Daoy (cell line): ENCODE measurements around the gene SPATA31D1. TPM values are rescaled to one million over a fixed set of nuclear protein-coding genes. Genes with fewer than 3 reads are reported as not detected.
A peak's percentile ranks its signal among the peaks of the same experiment; 100 is the strongest.
"Not testable (repeated sequence)": the region's sequence is repeated elsewhere in the genome, so short reads cannot be mapped to it uniquely, and the experiment has no call there.

Experiments
- DNase-seq: peaks from one replicate; pipeline ENCODE4 v3.0.0-alpha.2; 2015; ENCODE audit warnings: low read depth
- total RNA-seq: library from RNA; depleted of rRNA; stranded (reverse); fragments of >200 nt; shearing (Covaris generic); gene quantifications from 2 replicates; pipeline ENCODE4 v1.2.3, GENCODE V29; 2014; rRNA removed

SPATA31D1 gene
- total RNA-seq = 0.03 and 0.06 TPM in 2 replicates

DNA sequence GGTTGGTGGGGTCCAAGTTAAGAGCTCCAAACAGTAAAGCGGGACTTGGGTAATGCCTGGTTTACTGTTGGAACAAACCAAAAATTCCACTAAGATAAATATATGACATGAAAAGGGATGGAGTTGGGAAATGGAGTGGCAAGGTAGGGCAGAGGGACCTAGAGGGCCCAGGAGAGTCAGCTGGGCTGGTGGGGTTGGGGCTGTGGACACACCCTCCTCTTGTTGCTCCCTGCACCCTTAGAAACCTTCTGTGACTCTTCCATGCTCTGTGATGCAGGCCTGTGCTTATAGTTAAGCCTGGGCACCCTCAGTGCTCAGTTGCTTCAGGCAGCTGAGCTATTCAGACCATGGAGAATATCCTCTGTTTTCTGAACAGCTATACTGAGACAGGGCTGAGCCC lies at the start of gene SPATA31D1:
Gene SPATA31D1, plus strand, starts transcription at position 301 of the 400 bp plus-strand sequence. Its CDS starts 47 bp downstream, at position 348.
- DNase-seq = not testable (repeated sequence)

DNA sequence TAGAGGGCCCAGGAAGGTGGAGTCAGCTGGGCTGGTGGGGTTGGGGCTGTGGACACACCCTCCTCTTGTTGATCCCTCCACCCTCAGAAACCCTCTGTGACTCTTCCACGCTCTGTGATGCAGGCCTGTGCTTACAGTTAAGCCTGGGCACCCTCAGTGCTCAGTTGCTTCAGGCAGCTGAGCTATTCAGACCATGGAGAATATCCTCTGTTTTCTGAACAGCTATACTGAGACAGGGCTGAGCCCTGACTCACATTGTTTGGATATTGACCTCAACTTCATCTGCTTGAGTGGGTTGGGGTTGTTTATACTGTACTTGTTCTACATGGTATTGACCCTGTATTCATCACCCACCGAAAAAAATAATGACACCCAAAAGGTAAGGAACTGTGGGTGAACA lies 45.2 kb upstream of the SPATA31D1 start, which contains the start of gene SPATA31D3:
Gene SPATA31D3, plus strand, starts transcription at position 108 of the 400 bp plus-strand sequence. Its CDS starts 86 bp downstream, at position 194.
- not testable (repeated sequence) for DNase-seq

DNA sequence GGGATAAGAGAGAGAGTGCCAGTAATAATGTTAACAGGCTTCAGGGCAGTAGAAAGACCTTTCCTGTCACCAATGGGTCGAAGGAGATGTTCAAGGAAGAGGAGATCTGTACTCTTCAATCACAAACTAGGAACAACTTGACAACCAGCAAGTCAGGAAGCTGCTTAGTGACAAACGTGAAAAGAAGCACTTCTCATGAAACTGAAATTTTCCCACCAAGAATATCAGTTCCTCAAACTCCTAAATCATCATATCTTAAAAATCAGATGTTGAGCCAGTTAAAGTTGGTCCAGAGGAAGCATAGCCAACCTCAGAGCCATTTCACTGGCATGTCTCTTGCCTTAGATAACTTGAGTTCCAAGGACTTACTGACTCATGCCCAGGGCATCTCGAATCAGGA lies 39.9 kb upstream of the SPATA31D1 start:
- not testable (repeated sequence) for DNase-seq

DNA sequence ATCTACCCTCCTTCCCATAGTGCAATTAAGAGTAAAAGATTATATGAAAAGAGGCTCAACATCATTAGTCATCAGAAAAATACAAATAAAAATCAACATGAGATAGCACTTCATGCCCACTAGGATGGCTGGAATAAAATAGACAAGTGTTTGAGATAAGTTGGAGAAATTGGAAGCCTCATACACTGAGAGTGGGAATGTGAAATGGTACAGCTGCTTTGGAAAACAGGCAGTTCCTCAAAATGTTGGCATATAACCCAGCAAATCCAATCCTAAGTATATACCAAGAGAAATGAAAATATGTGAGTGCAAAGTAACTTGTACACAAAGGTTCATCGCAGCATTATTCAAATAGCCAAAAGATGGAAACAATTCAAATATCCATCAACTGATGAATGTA lies 35.5 kb upstream of the SPATA31D1 start:
- DNase-seq = no peak

DNA sequence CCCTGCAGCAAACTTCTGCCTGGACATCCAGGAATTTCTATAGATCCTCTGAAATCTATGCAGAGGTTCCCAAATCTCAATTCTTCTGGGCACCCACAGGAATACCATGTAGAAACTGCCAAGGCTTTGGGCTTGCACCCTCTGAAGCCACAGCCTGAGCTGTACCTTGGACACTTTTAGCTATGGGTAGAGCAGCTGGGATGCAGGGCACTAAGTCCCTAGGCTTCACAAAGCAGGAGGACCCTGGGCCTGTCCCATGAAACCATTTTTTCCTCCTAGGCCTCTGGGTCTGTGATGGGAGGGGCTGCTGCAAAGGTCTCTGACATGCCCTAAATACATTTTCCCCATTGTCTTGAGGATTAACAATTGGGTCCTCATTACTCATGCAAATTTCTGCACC lies 32.9 kb upstream of the SPATA31D1 start:
- DNase-seq = no peak

DNA sequence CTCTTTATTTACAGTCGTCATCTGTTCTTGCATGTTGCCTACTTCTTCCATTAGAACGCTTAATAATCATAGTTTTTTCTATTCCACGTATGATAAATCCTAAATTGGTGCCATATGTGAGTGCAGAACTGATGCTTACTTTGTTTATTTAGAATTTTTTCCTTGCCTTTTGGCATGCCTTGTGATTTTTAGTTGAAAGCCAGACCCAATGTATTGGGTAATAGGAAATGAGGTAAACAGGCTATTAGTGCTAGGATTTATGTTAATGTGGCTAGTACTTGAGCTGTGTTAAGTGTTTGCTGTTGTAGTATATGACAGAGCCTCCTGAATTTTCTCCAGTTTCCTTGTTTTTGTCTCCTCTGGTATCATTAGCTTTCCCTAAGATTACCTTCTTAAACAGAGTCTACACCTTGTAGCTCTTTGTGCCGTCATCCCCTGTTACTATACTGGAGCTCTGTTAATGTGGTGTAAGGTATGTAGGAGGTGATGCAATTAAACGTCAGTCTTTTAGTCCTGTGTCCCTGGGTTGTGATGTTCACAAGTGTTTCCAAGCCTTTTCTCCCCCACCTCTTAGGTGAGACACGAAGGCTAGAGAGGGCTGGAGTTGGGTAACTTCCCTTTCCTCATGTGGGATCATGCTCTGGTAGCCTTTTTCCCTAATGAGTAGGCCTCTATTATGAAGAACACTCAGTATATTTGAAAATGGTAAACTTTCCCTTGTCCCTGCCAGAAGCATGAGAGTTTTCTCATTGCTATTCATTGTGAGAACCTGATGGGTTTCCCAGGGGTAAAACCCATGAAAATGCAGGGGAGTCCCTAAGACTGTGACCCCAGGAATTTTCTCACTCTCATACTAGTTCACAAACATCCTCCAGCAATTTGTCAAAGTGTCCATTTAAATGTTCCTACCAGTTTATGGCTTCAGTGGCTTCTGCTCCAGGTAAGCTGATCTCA lies 24.1 kb upstream of the SPATA31D1 start:
- DNase-seq = no peak

DNA sequence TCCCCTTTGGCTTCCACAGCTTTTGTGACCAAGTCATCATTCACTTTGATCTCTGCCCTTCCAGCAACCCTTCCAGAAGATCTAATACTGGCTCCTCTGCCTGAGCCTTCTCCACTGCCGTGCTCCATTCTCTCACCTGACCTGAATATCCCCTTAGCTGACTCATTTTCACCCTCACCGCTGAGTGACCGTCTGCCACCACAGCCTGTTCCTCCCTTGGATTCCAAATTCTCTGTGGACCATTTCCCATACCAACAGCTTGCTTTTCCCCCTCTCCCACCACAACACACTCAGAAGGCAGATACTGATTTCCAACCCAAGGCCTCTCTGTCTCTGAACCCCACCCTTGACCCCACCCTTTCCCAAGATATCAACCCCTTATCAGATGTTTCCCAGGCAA lies 20.5 kb upstream of the SPATA31D1 start:
- no peak for DNase-seq

DNA sequence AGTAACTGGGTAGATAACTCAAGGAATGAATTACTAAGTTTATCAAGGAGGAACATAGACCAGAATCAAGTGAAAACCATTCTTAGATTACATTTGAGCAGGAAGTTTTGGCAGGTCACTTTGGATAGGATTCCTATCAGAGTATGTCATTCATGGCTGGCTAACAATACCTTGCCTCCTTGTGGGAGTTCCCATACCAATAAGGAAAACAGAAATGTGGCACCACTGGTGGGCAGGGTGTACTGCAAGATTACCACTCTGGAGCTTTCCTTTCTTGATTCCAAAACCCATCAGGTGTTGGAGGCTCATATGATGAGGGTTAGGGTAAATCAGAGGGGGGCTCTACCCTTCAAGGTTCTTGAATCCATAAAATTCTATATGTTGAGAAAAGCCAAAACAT lies 18.6 kb upstream of the SPATA31D1 start:
- no peak for DNase-seq

DNA sequence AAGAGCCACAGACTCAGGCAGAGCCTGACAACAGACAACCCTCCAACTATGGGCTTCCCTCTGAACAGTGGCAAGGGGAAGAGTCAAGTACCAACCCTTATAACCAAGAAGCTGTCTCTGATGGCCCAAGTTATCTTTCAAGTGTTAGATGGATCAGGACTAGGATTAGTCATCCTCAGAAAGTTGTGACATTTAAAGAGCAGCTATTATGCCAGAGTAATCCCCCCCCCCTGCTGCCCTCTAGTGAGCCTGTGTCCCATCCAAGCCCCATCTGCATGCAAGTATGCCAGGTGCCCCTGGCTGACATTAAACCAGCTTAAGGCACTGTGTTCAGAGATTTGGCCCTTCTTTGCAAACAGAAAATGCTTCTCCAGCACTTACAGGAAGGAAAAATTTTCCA lies 16.8 kb upstream of the SPATA31D1 start:
- DNase-seq = no peak

DNA sequence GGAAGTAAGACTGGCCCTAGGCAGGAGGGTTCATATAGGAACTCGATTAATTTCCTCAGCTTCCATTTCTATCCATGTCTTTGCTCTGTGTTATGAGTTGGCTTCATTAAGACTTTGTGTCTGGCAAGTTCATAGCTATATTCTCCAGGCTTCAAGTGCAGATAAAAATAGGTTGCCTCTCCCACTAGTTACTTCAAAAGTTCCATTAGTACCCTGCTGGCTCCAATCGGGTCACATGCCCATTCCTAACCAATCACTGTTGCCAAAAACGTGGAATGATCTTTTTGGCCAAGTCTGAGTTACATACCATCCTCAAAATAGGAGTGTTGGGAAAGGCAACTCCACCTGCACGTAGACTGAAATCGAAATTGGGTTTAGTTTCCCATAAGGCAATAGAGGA lies 13.8 kb upstream of the SPATA31D1 start:
- DNase-seq = no peak

DNA sequence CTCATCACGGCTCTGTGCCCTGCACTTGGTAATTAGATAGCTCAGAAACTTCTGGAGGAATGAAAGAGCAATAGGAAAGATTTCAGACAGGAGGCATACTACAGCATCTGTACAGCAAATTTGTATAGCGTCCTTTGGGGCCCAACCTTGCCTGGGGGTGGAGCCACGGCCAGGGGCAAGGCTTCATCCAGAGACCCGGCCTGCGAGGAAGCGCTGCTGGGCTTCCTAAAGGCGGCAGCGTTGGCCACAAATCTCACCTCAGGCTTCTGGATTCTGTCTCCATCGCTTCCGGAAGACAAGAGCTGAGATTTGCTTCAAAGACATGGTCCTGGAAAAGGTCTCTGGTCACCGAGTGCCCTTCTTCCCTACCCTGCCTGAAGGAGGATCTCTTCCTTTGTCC lies 12.2 kb upstream of the SPATA31D1 start:
- DNase-seq = peak; percentile 39

DNA sequence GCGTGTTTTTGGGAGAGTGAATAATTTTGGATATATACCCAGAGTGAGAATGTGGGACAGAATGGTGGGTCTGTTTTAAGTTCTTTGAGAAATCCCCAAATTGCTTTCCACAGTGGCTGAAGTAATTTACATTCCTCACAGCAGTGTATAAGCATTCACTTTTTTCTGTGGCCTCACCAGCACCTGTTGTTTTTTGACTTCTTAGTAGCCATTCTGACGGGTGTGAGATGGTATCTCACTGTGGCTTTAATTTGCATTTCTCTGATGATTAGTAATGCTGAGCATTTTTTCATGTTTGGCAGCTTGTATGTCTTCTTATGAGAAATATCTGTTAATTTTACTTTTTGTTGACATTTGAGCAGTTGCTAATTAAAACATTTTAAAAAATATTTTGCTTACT lies 9.4 kb upstream of the SPATA31D1 start:
- DNase-seq = no peak

DNA sequence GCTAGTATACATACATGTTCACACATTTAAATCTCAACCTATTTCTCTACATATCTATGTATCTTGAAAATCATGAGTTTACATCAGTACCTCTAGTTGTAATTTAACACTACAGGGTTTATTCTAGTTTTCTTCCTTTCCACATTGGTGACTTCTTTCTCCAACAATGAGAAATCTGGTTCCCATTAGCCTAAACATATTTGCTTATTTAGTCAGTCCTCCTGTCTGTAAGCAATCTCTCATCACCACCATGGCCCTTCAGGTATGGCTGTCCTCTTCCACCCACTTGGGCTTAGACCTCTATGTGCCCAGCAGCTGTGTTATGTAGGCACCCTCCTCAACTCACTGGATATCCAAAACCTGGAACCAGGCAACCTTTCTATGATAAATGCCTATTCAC lies 8.0 kb upstream of the SPATA31D1 start:
- DNase-seq = no peak

DNA sequence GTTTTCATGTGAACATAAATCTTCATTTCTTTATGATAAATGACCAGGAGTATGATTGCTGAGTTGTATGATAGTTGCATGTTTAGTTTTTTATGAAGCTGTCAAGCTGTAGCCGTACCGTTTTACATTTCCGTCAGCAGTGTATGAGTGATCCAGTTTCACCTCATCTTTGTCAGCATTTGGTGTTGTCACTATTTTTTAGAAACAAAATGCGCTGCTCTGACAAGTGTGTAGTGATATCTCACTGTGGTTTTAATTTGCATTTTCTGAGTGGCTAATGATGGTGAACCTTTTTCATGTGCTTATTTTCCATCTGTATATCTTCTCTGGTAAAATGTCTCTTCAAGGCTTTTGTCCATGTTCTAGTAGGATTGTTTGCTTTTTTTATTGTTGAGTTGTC lies 6.7 kb upstream of the SPATA31D1 start:
- DNase-seq = no peak

DNA sequence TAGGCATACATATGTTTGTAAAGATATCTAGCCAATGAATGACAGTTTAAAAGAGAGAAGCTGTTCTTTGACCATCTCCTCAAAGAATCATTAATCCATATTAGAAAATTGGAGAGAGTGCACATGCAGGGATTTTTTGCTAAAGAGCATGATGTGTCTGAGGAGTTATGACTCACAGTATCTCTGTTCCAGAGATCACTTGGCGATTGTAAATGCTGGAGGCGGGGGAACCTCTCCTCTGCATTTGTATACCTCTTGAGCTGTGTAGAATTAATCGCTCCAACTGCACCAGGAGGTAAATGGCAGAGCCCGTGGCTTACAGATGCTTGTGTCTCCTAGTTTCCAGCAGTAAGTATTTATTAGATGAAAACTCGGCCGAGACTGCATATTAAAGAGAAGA lies 3.6 kb upstream of the SPATA31D1 start:
- DNase-seq = peak; percentile 22

DNA sequence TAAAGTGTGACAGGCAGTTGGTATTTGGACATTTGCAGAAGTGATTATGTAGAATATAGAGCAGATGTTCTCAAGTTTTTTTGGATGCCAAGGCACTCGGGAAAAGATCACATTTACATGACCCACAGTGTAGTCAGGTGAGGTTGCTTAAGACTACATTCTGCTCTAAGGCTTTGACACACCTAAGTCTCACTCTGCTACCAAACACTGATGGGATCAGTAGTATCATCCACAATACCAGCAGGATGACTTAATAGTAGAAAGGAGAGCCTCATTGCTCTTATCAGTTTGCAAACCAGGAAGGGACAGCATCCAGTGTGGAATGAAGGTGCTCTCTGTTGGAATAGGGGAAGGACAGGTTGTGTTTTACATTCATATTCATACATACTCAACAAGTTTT lies 2.5 kb upstream of the SPATA31D1 start:
- DNase-seq = no peak

DNA sequence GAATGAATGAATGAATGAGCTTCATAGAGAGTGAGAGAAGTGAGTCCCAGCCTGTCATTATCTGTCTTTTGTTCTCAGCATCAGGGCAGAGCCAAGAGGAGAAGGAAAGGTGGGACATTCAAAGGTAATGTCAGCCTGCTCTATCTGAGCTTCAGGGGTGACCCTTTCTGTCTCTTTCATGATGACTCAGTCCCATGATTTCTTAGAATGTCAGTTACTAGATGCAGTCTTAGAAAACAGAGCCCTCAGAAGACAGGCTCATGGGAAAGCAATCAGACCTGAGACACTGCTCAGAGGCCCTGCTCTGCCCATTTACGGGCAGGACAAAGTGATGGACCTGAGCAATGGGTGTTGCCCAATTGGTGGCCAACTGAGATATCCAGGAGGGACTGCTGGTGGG lies 1.1 kb downstream of the SPATA31D1 start:
- no peak for DNase-seq

DNA sequence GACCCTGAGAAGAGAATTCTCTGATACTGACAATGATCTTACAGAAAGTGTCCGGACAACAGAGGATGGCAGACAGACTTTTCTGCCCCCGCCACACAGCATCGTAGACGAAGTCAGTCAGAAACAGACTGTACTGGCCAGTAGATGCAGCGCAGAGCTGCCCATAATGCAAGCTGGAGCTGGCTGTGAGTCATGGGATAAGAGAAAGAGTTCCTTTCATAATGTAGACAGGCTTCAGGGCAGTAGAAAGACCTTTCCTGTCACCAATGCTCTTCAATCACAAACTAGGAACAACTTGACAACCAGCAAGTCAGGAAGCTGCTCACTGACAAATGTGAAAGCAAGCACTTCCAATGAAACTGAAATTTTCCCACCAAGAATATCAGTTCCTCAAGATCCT lies 5.1 kb downstream of the SPATA31D1 start:
- DNase-seq = no peak

DNA sequence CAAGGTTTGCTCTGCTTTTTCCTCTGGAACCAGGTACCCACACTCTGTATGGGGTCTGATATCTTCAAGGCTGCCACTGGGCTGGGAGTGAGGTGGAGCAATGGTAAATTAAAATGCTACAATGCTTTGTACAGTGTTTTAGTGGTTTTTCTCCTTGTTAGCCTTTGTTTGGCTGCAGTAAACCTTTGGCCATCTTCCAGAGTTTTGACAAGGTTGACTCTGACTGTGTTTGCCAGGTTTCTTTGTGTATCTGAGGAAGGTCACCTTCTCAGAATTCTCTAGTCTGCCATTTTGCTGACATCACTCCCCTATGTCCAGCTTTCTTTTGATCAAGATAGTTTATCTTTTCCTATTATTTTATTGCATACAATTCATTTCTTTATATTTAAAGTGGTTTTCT lies 11.2 kb downstream of the SPATA31D1 start:
- no peak for DNase-seq

DNA sequence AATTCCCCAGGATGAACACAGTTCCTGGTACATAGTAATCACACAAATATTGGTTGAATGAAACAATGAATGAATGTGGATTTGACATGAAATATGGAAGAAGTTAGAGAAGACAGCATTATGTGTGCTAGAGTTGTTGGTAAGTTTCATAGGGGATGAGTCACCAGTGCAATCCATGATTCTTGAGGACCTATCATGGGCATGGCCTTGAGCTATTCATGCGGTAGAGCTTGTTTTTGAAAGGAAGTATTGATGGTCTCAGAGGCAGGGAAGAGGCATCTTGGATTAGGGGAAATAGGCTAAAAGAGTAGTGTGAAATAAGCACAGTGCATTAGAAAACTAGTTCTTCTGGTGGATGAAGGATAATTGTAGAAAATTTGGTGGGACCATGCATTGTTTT lies 22.1 kb downstream of the SPATA31D1 start:
- no peak for DNase-seq

DNA sequence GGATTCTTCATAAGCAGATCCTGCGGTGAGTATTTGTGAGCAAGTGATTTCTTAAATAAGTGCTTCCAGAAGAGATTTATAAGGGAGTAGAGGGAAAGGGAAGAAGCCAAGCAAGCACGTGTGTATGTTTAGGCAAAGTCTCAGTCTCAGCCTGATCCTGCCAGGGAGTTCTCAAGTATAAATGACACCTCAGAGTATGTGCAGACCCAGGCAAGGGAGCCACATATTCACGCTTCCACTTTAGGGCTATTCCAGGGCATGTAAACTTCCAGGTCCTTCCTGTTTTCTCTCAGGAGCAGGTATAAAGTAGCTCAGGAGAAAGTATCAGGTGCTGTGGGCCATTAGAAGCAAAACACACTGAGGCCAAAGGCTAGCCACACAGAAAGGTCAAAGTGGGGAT lies 22.6 kb downstream of the SPATA31D1 start:
- DNase-seq = no peak

DNA sequence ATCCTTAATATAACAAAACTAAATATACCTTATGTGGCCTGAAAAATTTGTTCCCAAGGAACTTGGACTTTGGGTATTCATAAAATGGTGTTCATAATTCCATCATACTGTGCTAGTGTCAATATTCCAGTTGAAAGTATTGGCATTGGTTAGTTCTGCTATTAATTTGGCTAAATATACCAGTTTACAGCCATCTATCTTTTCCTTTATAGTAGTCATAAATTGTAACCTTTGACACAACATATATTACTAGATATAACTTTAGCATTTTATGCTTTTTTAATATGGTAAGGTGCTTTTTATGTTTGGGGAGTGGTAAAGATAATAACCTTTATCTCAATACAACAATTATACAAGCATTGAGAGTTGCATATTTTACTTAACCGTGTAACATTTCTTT lies 23.7 kb downstream of the SPATA31D1 start:
- DNase-seq = no peak

DNA sequence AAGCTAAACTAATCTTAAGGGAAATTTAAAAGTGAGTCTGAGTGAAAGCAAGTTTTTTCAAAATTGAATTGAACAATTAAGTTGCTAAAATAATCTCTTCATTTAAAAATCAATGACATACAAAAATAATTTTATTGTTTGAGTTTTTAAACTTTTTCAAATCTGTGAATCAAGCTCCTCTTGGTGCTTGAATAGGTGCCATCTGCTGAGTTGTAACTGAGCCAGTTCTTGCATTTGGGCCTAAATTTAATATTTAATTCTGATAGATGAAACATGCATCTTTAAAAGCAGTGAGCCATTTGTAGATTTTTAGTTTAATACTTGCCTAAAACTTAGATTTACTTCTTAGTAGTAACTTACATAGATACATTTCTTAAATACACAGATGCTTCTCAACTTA lies 31.8 kb downstream of the SPATA31D1 start:
- DNase-seq = no peak

DNA sequence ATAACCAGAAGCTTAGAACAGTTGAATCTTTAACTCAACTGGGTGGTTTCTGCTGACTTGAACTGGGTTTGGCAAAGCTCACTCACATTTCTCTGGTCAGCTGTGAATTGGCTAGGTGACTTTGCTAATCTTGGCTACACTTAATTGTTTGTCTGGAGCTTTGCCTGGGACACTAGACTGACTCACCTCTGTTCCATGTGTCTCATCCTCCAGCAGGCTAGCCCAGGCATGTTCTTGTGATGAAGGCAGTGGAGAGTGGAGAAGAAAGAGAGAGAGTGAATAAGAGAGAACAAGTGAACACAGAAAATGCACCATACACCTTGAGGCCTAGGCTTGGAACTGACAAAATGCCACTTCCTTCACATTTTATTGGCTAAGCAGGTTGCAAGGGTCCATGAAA lies 32.6 kb downstream of the SPATA31D1 start:
- DNase-seq = peak; percentile 13
